ENCODE results near the gene SLC7A14.

GRCh38 chr3:170437176-170437575 is 148.7 kb downstream of the SLC7A14 start:
- TF ChIP-seq POLR2A (IDR thresholded peaks at IDR 0.05) (no peak), CTCF (IDR thresholded peaks at IDR 0.05) (no peak)
